GM12878 (cell line): ENCODE results near the gene GTPBP1. TPM values are rescaled to one million over a fixed set of nuclear protein-coding genes. Genes with fewer than 3 reads are reported as not detected.

Experiments
- ATAC-seq: fragments of 200-7000 bp; cut with Tn5 transposase; 3 replicates; pipeline ENCODE4 v1.9.1; 2020; ENCODE audit warnings: mild to moderate bottlenecking, moderate library complexity
- BruUV-seq: library from RNA; stranded (reverse); fragments of 400-500 nt; replicated peaks from 2 replicates; lab custom pipeline; 2021; lab: Mats Ljungman, UMichigan
- CTCF ChIA-PET: fragments of 300-600 bp; sonication (Branson Sonifier 250); formaldehyde crosslinking; extraction: SDS; loops from one replicate; lab custom pipeline; 2021; ENCODE audit warnings: inconsistent platforms; lab: Yijun Ruan, JAX
- POLR2A ChIA-PET: fragments of 350-600 bp; formaldehyde crosslinking; extraction: SDS; loops from one replicate; lab custom pipeline; 2021; ENCODE audit warnings: inconsistent platforms; lab: Charles Lee
- RAD21 ChIA-PET: fragments of 300-600 bp; sonication (Branson Sonifier 250); formaldehyde crosslinking; loops from one replicate; lab custom pipeline; 2023; ENCODE audit warnings: antibody characterized with exemption; ENCODE audit not compliant: unreplicated experiment; lab: Charles Lee
- SMC1A ChIA-PET: fragments of 300-600 bp; sonication (Branson Sonifier 250); formaldehyde crosslinking; loops from one replicate; lab custom pipeline; 2023; ENCODE audit not compliant: unreplicated experiment, uncharacterized antibody; lab: Charles Lee
- DNase-seq: peaks from one replicate; pipeline ENCODE4 v3.0.0-alpha.2; 2011; ENCODE audit warnings: low read depth, low spot score
- FAIRE-seq: peaks from 3 replicates; lab custom pipeline; 2011; peaks lifted over from hg19 to GRCh38; lab: Jason Lieb, UNC
- H2AFZ ChIP-seq: 2 replicates; pipeline ENCODE4 v1.6.0; 2011; ENCODE audit warnings: low read depth, low read length, control low read depth; ENCODE audit not compliant: control insufficient read depth
- H3K27ac ChIP-seq: 2 replicates; pipeline ENCODE4 v1.5.1; 2011; ENCODE audit warnings: control low read depth; ENCODE audit not compliant: control insufficient read depth, insufficient read depth
- H3K27me3 ChIP-seq, 2 experiments: replicated peaks in 1 of 2; 2 replicates each; pipeline versions ENCODE4 v1.6.0 to v1.6.1; 2011; ENCODE audit warnings: low read length in 1 of 2; ENCODE audit not compliant: control insufficient read depth in 2 of 2, insufficient read depth in 2 of 2
- H3K36me3 ChIP-seq, 2 experiments: 2 replicates each; pipeline ENCODE4 v1.5.1; 2011; ENCODE audit warnings: low read length in 1 of 2; ENCODE audit not compliant: control insufficient read depth in 2 of 2, insufficient read depth in 2 of 2
- H3K4me1 ChIP-seq: 2 replicates; pipeline ENCODE4 v1.6.1; 2011; ENCODE audit warnings: mild to moderate bottlenecking, low read length, moderate library complexity, mixed read lengths; ENCODE audit not compliant: control insufficient read depth, insufficient read depth
- H3K4me2 ChIP-seq: 2 replicates; pipeline ENCODE4 v1.6.0; 2011; ENCODE audit warnings: control low read depth; ENCODE audit not compliant: control insufficient read depth, insufficient read depth
- H3K4me3 ChIP-seq: fragments of 200-600 bp; sonication (generic); 2 replicates; pipeline ENCODE4 v1.5.1; 2016
- H3K79me2 ChIP-seq: 2 replicates; pipeline ENCODE4 v1.6.0; 2011; ENCODE audit warnings: low read length; ENCODE audit not compliant: control insufficient read depth, insufficient read depth
- H3K9ac ChIP-seq: 2 replicates; pipeline ENCODE4 v1.8.0; 2011; ENCODE audit warnings: low read length, control low read depth, mixed read lengths; ENCODE audit not compliant: control insufficient read depth, insufficient read depth
- H3K9me3 ChIP-seq: replicated peaks from 3 replicates; pipeline ENCODE4 v1.5.1; 2011; ENCODE audit warnings: mild to moderate bottlenecking, low read length; ENCODE audit not compliant: control insufficient read depth, insufficient read depth
- H4K20me1 ChIP-seq: 2 replicates; pipeline ENCODE4 v1.6.0; 2011; ENCODE audit not compliant: control insufficient read depth, insufficient read depth
- EZH2 ChIP-seq: IDR thresholded peaks from 2 replicates; pipeline ENCODE4 v1.6.1; 2012; ENCODE audit warnings: low read depth, mild to moderate bottlenecking, control low read depth, inconsistent platforms, low read length, borderline replicate concordance; ENCODE audit not compliant: control insufficient read depth
- POLR2A ChIP-seq: IDR thresholded peaks from 2 replicates; pipeline ENCODE4 v1.6.1; 2011; ENCODE audit warnings: low read depth, mild to moderate bottlenecking, low read length
- POLR2AphosphoS5 ChIP-seq: IDR thresholded peaks from 2 replicates; pipeline ENCODE4 v1.6.1; 2011; ENCODE audit warnings: mild to moderate bottlenecking, low read length, inconsistent platforms
- ZZZ3 ChIP-seq: IDR thresholded peaks from 2 replicates; pipeline ENCODE4 v1.6.1; 2011; ENCODE audit warnings: low read depth; ENCODE audit not compliant: control insufficient read depth, insufficient read length
- WGBS: methylation state at CpG from one replicate; pipeline ENCODE4 v1.1.6; 2016; ENCODE audit warnings: low lambda C conversion rate; ENCODE audit not compliant: insufficient replicate concordance, insufficient coverage; ENCODE audit errors: missing lambda C conversion rate; 5-methylcytosine and 5-hydroxymethylcytosine counted together
- in situ Hi-C: fragments of 300-500 bp; cut with MboI; formaldehyde crosslinking; loops from 9 replicates; pipeline ENCODE4 v1.14.3; 2018; ENCODE audit warnings: mixed read lengths
- intact Hi-C: fragments of 100-400 bp; cut with micrococcal nuclease; formaldehyde crosslinking; loops from one replicate; pipeline ENCODE4 v1.14.2; 2022; ENCODE audit not compliant: unreplicated experiment
- polyA plus RNA-seq, 11 experiments: library from polyadenylated mRNA; depleted of rRNA in 4 of 11; unstranded in 6 of 11; stranded (reverse) in 5 of 11; fragments of >200 nt; fragmentation: Nextera tagmentation in 4 of 11; fragmentation: Illumina TruSeq in 1 of 11; extraction: Ambion mirVana in 4 of 11; extraction: Trizol in 1 of 11; gene quantifications; 1 replicate in 1 of 11; 2 replicates in 10 of 11; pipeline versions ENCODE4 v1.2.1 to v1.2.3, GENCODE V29; 2011 to 2016; ENCODE audit warnings: inconsistent platforms in 2 of 11, missing spikeins in 2 of 11, low read depth in 1 of 11
- total RNA-seq, 4 experiments: library from RNA; depleted of rRNA in 3 of 4; stranded (reverse); fragments of >200 nt in 3 of 4; fragmentation: Illumina TruSeq in 1 of 4; extraction: Trizol in 1 of 4; gene quantifications; 2 replicates each; pipeline versions ENCODE4 v1.2.1 to v1.2.3, GENCODE V29; 2013 to 2021
- TF ChIP-seq, protein P1 (sequence below): IDR thresholded peaks from 2 replicates; pipeline ENCODE4 v1.6.1; 2012; ENCODE audit warnings: low read depth, low read length, improper control_type of control experiment

The GTPBP1 gene
- total and polyA plus RNA-seq, 10 of the 15 experiments (the other 5 are each of a cell fraction or from before 2014, with no cell fraction given) = 0.89 to 63.1 (median 34.2) TPM

DNA sequence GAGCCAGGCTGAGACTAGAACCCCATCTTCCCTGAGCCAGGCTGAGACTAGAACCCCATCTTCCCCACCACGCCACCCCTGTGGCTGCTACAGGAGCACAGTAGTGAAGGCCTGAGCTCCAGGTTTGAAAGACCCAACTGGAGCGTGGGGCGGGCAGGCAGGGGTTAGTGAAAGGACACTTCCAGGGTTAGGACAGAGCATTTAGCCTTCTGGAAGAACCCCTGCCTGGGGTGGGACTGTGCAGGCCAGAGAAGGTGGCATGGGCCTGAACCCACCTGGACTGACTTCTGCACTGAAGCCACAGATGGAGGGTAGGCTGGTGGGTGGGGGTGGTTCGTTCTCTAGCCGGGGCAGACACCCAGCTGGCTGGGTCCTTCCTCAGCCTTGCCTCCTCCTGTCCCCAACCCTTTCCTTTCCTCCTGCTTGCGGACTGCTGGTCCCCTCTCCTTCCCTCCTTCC is 26.0 kb downstream of the GTPBP1 start (continued):
- peak; percentile 56; the same call in 1 of the 2 replicates for TF ChIP-seq POLR2AphosphoS5

DNA sequence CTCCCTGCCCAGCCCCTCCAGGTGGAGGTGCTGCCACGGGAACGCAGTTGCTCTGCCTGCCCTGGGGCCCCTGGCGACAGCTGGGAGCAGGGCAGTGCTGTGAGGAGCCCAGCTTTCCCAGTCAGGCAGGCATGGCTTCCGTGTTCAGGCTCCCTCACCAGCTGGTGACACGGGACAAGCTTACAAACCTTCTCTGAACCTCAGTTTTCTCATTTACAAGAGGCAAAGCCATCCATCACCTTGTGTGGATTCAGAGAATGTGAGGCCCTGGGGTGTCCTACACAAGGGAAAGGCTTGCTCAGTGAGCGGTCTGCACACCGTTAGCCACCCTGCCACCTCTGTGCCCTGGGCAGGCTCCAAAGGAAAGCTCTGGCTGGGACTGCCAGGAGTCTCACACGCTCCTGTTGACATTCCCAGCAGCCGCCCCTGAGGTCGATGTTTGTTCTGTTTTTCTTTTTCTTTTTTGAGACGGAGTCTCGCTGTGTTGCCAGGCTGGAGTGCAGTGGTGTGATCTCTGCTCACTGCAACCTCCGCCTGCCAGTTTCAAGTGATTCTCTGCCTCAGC is 26.6 kb downstream of the GTPBP1 start:
- H3K4me1 ChIP-seq = no peaks in the 10 kb centered on the region
- no peak for ATAC-seq
- ChIA-PET RAD21 (interaction anchor here (0.7 kb wide), 1 partner anchor 37 kb away, joined by 3 read pairs; no protein-coding TSS in a partner anchor), POLR2A (interaction anchor here (0.5 to 1.3 kb wide), 2 partner anchors 17 to 284 kb away, joined by 3 to 6 read pairs; no protein-coding TSS in a partner anchor), CTCF (interaction anchor here (0.9 to 3.7 kb wide), 7 partner anchors 7 to 37 kb away, joined by 3 to 26 read pairs (median 6); no protein-coding TSS in a partner anchor), SMC1A (interaction anchor here (0.8 kb wide), 1 partner anchor 51 kb away, joined by 3 read pairs; the partner anchor contains the start of gene TOMM22)
- no peaks in the 10 kb centered on the region for H3K9me3 ChIP-seq
- H4K20me1 ChIP-seq = peaks cover 2% of the 10 kb centered on the region; the same call in 1 of the 2 replicates
- no TSS peak for BruUV-seq
- H3K27ac ChIP-seq = no peak overlapping the region
- H3K27me3 ChIP-seq = no peaks in the 10 kb centered on the region
- H3K9ac ChIP-seq = no peak overlapping the region
- DNase-seq = no peak
- peaks cover 24 to 65% of the 10 kb centered on the region in 2 experiments for H3K36me3 ChIP-seq
- no peak overlapping the region for H3K4me3 ChIP-seq
- in situ Hi-C loops (no loop called here), intact Hi-C loops (no loop called here)
- 72% methylated on average over 13 of the region's 13 CpGs for WGBS
- no peaks in the 10 kb centered on the region for H3K79me2 ChIP-seq
- FAIRE-seq = no peak
- no peak overlapping the region for H3K4me2 ChIP-seq
- TF ChIP-seq, protein P1, sequence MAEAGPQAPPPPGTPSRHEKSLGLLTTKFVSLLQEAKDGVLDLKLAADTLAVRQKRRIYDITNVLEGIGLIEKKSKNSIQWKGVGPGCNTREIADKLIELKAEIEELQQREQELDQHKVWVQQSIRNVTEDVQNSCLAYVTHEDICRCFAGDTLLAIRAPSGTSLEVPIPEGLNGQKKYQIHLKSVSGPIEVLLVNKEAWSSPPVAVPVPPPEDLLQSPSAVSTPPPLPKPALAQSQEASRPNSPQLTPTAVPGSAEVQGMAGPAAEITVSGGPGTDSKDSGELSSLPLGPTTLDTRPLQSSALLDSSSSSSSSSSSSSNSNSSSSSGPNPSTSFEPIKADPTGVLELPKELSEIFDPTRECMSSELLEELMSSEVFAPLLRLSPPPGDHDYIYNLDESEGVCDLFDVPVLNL = no peak
- no peak for TF ChIP-seq EZH2
- peak; percentile 77 for TF ChIP-seq POLR2A
- TF ChIP-seq ZZZ3 = no peak
- no peak overlapping the region for H2AFZ ChIP-seq
